Gastrocnemius medialis (tissue), 4 donors: ENCODE measurements around the gene TRUB1. TPM values are rescaled to one million over a fixed set of nuclear protein-coding genes. Genes with fewer than 3 reads are reported as not detected.

Experiments used
- ATAC-seq, 2 donors: fragments of 150-250 bp; one replicate each; pipeline ENCODE4 v1.9.1; 2016
- DNase-seq, 2 donors: peaks; one replicate each; pipeline ENCODE4 v3.0.0-alpha.2; 2019
- H3K27ac ChIP-seq, 4 donors: fragments of 200-600 bp; sonication (generic); 1 replicate in 1 of 4; 2 replicates in 3 of 4; pipeline ENCODE4 v1.5.1; 2016 to 2018; ENCODE audit warnings: mild to moderate bottlenecking in 2 of 4, moderate library complexity in 1 of 4
- H3K27me3 ChIP-seq, 3 donors: fragments of 200-600 bp; sonication (generic) in 2 of 3; 1 replicate in 1 of 3; 2 replicates in 2 of 3; pipeline versions ENCODE4 v1.5.1 to v1.6.0; 2016 to 2019; ENCODE audit warnings: mild to moderate bottlenecking in 1 of 3, moderate library complexity in 1 of 3
- H3K36me3 ChIP-seq, 2 donors: fragments of 200-600 bp; sonication (generic) in 1 of 2; one replicate each; pipeline ENCODE4 v1.5.1; 2017 to 2018
- H3K4me1 ChIP-seq, 2 donors: fragments of 200-600 bp; sonication (generic) in 1 of 2; one replicate each; pipeline ENCODE4 v1.5.1; 2016 to 2017; ENCODE audit warnings: mild to moderate bottlenecking in 2 of 2
- H3K4me3 ChIP-seq, 4 donors: fragments of 200-600 bp; sonication (generic) in 3 of 4; 1 replicate in 1 of 4; 2 replicates in 3 of 4; pipeline ENCODE4 v1.5.1; 2016 to 2019; ENCODE audit warnings: mild to moderate bottlenecking in 2 of 4
- H3K9me3 ChIP-seq, 3 donors: fragments of 200-600 bp; sonication (generic) in 2 of 3; 1 replicate in 1 of 3; 2 replicates in 2 of 3; pipeline ENCODE4 v1.5.1; 2016 to 2019
- CTCF ChIP-seq, 5 experiments: fragments of 450-650 bp in 3 of 5; fragments of 200-600 bp in 2 of 5; sonication (generic) in 2 of 5; IDR thresholded peaks in 4 of 5; conservative IDR thresholded peaks in 1 of 5; 1 replicate in 4 of 5; 2 replicates in 1 of 5; pipeline ENCODE4 v1.5.1; 2016 to 2019; ENCODE audit warnings: antibody characterized with exemption in 5 of 5, mild to moderate bottlenecking in 3 of 5, moderate library complexity in 3 of 5
- POLR2A ChIP-seq, 2 donors: fragments of 450-650 bp; IDR thresholded peaks; one replicate each; pipeline ENCODE4 v1.6.1; 2017; ENCODE audit warnings: antibody characterized with exemption in 2 of 2, mild to moderate bottlenecking in 2 of 2, moderate library complexity in 2 of 2
- in situ Hi-C, 4 donors: fragments of 200-750 bp; cut with MboI; loops; one replicate each; pipeline versions ENCODE4 v1.15.0 to v1.8.0; 2017; ENCODE audit warnings: low sequenced_read_pairs in 4 of 4
- intact Hi-C: fragments of 100-400 bp; cut with DNase I; formaldehyde crosslinking; loops from one replicate; pipeline ENCODE4 v1.15.1; 2023; ENCODE audit warnings: low total_unique reads
- total RNA-seq, 4 donors: library from RNA; depleted of rRNA; stranded (reverse); fragments of >200 nt; gene quantifications; one replicate each; pipeline versions ENCODE4 v1.1.0 to v1.2.3, GENCODE V29; 2016

TRUB1 gene
- total RNA-seq, 4 donors from 2014 or later, result 8.5 to 16.5 (median 10.3) TPM

DNA sequence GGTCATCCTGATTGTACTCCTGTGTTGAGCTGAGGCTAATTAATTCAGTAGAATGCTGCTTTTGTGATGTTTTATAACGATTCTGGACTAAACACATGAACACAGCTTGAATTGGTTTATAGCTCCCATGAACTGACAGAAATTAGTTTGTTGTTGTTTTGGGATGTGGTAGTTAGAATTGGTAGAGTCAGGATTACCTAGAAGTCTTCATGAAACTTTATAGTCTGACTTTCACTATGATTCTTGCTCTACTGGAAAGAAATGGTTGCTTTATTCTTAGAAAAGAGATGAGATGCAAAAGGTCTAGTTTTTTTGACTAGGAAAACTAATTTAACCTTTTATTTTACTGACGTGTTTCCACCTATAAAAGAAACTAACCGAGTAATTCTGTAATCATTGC, 23.4 kb upstream of the TRUB1 start:
- intact Hi-C loops, result no loop called here
- TF ChIP-seq CTCF (IDR thresholded peaks at IDR 0.05 in 4 of 5, conservative IDR thresholded peaks at IDR 0.05 in 1 of 5), result no peak
- TF ChIP-seq POLR2A (IDR thresholded peaks at IDR 0.05), result no peak
- Histone ChIP-seq H3K36me3 (no peaks in the 10 kb centered on the region), H3K27me3 (no peaks in the 10 kb centered on the region), H3K9me3 (no peaks in the 10 kb centered on the region), H3K4me3 (no peak overlapping the region), H3K4me1 (no peaks in the 10 kb centered on the region), H3K27ac (no peak overlapping the region)
- no peak for ATAC-seq
- in situ Hi-C loops, result no loop called here
- DNase-seq, result no peak

DNA sequence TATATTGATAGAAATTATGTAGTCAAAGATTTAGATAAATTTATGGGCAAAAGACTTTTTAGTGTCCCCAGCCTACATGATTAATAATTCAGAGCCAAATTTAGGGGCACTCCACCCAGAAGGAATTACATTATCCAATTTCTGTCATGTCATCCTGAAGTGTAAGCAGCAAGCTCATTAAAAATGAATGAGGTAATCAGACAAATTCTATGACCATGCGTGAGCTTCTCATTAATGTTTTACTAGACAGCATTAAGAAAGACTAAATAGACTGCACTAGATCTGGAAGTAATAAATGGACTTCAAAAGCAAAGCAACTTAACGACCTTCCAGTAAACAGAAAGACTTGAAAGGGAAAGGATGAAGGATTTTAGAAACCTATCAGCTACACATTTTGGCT, 22.7 kb upstream of the TRUB1 start:
- Histone ChIP-seq H3K4me3 (no peak overlapping the region), H3K4me1 (no peaks in the 10 kb centered on the region), H3K36me3 (no peaks in the 10 kb centered on the region), H3K9me3 (no peaks in the 10 kb centered on the region), H3K27me3 (no peaks in the 10 kb centered on the region), H3K27ac (no peak overlapping the region)
- in situ Hi-C loops, result no loop called here
- intact Hi-C loops, result no loop called here
- no peak for DNase-seq
- TF ChIP-seq CTCF (IDR thresholded peaks at IDR 0.05 in 4 of 5, conservative IDR thresholded peaks at IDR 0.05 in 1 of 5) (no peak), POLR2A (IDR thresholded peaks at IDR 0.05) (no peak)
- ATAC-seq, result no peak

- intact Hi-C loops, result no loop called here
- DNase-seq (no peak), ATAC-seq (no peak)
- no peak overlapping the region for H3K27ac ChIP-seq
- no peak overlapping the region for H3K4me3 ChIP-seq
- no peaks in the 10 kb centered on the region for H3K27me3 ChIP-seq
- H3K36me3 ChIP-seq, result no peaks in the 10 kb centered on the region
- no peak for TF ChIP-seq CTCF (IDR thresholded peaks at IDR 0.05 in 4 of 5, conservative IDR thresholded peaks at IDR 0.05 in 1 of 5)
- TF ChIP-seq POLR2A (IDR thresholded peaks at IDR 0.05), result no peak
- H3K4me1 ChIP-seq, result no peaks in the 10 kb centered on the region
- in situ Hi-C loops, result no loop called here
- no peaks in the 10 kb centered on the region for H3K9me3 ChIP-seq
Measured at GRCh38 chr10:114916653-114917052, 21.3 kb upstream of the TRUB1 start.

DNA sequence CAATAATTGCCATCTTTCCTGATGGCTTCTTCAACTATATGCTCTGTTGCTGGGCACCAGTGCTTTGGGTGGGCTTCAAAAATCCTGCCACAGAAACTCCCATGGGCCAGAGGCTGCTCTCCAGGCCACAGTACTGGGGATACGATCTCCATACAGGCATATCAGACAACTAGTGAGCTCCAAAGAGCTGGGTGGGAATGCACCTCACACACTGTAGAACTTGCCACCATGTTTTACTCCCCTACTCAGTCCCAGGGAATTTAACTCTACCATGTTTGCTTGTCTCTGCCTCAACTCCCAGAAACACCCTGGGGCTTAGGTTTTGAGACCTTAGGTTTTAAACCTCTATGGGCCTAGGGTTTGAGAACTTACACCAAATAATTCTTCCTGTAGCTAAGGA, 20.5 kb upstream of the TRUB1 start:
- Histone ChIP-seq H3K27me3 (no peaks in the 10 kb centered on the region), H3K4me1 (no peaks in the 10 kb centered on the region), H3K27ac (no peak overlapping the region), H3K4me3 (no peak overlapping the region), H3K36me3 (no peaks in the 10 kb centered on the region), H3K9me3 (no peaks in the 10 kb centered on the region)
- ATAC-seq, result no peak
- TF ChIP-seq CTCF (IDR thresholded peaks at IDR 0.05 in 4 of 5, conservative IDR thresholded peaks at IDR 0.05 in 1 of 5) (no peak), POLR2A (IDR thresholded peaks at IDR 0.05) (no peak)
- in situ Hi-C loops (no loop called here), intact Hi-C loops (no loop called here)
- DNase-seq, result no peak

- no peak for TF ChIP-seq CTCF (IDR thresholded peaks at IDR 0.05 in 4 of 5, conservative IDR thresholded peaks at IDR 0.05 in 1 of 5)
- TF ChIP-seq POLR2A (IDR thresholded peaks at IDR 0.05), result no peak
- in situ Hi-C loops, result no loop called here
- no peaks in the 10 kb centered on the region for H3K9me3 ChIP-seq
- no peak overlapping the region for H3K4me3 ChIP-seq
- ATAC-seq (no peak), DNase-seq (no peak)
- no peaks in the 10 kb centered on the region for H3K4me1 ChIP-seq
- H3K27ac ChIP-seq, result no peak overlapping the region
- H3K27me3 ChIP-seq, result no peaks in the 10 kb centered on the region
- no peaks in the 10 kb centered on the region for H3K36me3 ChIP-seq
- intact Hi-C loops, result no loop called here
Measured at GRCh38 chr10:114917927-114918672, 19.9 kb upstream of the TRUB1 start.
